Right atrium auricular region (tissue), 2 donors: Measurements from ENCODE around the gene YTHDF1. TPM values are rescaled to one million over a fixed set of nuclear protein-coding genes. Genes with fewer than 3 reads are reported as not detected.

Experiments
- DNase-seq: peaks from one replicate; pipeline ENCODE4 v3.0.0-alpha.2; 2019; ENCODE audit warnings: low spot score
- H3K27ac ChIP-seq, 2 donors: fragments of 200-600 bp; sonication (generic); 1 replicate in 1 of 2; 2 replicates in 1 of 2; pipeline ENCODE4 v1.5.1; 2016 to 2019
- H3K27me3 ChIP-seq, 2 donors: fragments of 200-600 bp; sonication (generic); one replicate each; pipeline versions ENCODE4 v1.5.1 to v1.6.0; 2017 to 2019
- H3K36me3 ChIP-seq: fragments of 200-600 bp; sonication (generic); one replicate; pipeline ENCODE4 v1.5.1; 2016
- H3K4me1 ChIP-seq, 2 donors: fragments of 200-600 bp; sonication (generic); one replicate each; pipeline versions ENCODE4 v1.5.1 to v1.6.0; 2017 to 2019
- H3K4me3 ChIP-seq, 2 donors: fragments of 200-600 bp; sonication (generic); 1 replicate in 1 of 2; 2 replicates in 1 of 2; pipeline ENCODE4 v1.5.1; 2017 to 2019; ENCODE audit warnings: mild to moderate bottlenecking in 1 of 2, moderate library complexity in 1 of 2
- H3K9me3 ChIP-seq, 2 donors: fragments of 200-600 bp; sonication (generic); one replicate each; pipeline ENCODE4 v1.5.1; 2019
- CTCF ChIP-seq, 2 donors: fragments of 200-600 bp; sonication (generic); IDR thresholded peaks; one replicate each; pipeline ENCODE4 v1.5.1; 2019; ENCODE audit warnings: antibody characterized with exemption in 2 of 2
- total RNA-seq, 2 donors: library from RNA; depleted of rRNA; stranded (reverse); fragments of >200 nt; gene quantifications; one replicate each; pipeline ENCODE4 v1.1.0, GENCODE V29; 2016

YTHDF1 gene
- total RNA-seq, 2 donors from 2014 or later = 15.7 to 26.1 TPM

GRCh38 chr20:63174309-63175037 lies 41.5 kb downstream of the YTHDF1 start:
- DNase-seq = no peak
- Histone ChIP-seq H3K36me3 (no peaks in the 10 kb centered on the region), H3K4me3 (peak overlapping the region in 1 of 2 donors; percentile 13), H3K9me3 (no peaks in the 10 kb centered on the region), H3K4me1 (peaks cover 0 to 43% of the 10 kb centered on the region in 2 donors), H3K27ac (no peak overlapping the region), H3K27me3 (peaks cover 33 to 48% of the 10 kb centered on the region in 2 donors)
- TF ChIP-seq CTCF (IDR thresholded peaks at IDR 0.05) = no peak

DNA sequence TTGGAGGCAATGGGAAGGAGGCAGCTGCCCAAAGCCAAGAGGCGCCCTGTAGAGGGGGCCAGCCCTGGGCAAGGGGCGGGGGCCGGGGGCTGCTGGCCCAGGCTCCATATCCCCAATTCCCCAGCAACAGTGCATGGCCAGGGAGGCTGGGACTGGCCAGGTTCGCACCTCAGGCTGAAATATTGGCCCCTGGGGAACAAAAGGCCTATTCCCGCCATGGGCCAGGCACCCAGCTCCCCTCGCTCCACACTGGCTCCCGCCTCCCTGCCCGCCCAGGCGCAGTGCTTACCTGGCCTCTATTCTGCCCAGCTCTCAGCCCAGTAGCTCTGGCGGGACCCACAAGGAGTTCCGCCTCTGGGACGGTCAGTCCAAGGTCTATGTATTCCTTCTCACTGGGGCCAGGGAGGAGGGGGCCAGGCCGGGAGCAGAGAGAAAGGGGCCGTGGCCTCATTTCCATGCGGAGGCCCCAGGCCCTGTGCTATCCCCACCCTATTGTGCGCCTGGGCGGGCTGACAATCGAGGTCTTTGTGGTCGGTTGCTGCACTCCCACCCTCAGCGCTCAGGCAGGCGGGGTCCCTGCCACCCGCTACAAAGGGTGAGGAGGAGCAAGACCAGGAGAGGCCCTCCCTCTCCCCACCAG lies 42.3 kb downstream of the YTHDF1 start:
- no peak overlapping the region for H3K27ac ChIP-seq
- peaks cover 0 to 37% of the 10 kb centered on the region in 2 donors for H3K4me1 ChIP-seq
- TF ChIP-seq CTCF (IDR thresholded peaks at IDR 0.05) = no peak
- H3K36me3 ChIP-seq = no peaks in the 10 kb centered on the region
- no peaks in the 10 kb centered on the region for H3K9me3 ChIP-seq
- DNase-seq = no peak
- peaks cover 28 to 43% of the 10 kb centered on the region in 2 donors for H3K27me3 ChIP-seq
- no peak overlapping the region for H3K4me3 ChIP-seq

DNA sequence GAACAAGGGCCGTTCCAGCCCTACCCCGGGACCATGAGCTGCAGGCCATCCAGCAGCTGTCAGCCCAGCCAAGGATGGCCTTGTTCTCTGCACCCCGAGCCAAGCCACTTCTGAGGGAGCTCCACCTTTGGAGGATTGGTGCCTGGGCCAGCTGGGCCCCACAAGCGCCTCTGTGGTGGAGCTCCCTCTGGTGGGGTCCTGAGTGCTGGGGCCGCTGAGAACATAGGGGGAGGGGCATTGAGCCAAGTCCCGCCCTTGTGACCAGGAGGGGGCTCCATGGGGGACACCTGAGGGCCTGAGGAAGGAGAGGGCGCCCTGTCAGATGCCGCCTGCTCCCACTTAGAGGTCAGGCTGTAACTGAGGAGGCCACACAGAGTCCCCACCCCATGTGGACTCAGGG lies 43.2 kb downstream of the YTHDF1 start:
- peaks cover 21 to 35% of the 10 kb centered on the region in 2 donors for H3K27me3 ChIP-seq
- H3K27ac ChIP-seq = no peak overlapping the region

DNA sequence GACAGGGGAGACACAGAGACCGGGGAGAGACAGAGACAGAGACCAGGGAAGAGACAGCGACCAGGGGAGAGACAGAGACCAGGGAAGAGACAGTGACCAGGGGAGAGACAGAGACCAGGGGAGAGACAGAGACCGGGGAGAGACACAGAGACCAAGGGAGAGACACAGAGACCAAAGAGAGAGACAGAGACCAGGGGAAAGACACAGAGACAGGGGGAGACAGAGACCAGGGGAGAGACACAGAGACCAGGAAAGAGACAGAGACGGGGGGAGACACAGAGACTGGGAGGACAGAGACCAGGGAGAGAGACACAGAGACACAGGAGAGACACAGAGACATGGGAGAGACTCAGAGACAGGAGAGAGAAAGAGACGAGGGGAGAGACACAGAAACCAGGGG lies 43.9 kb downstream of the YTHDF1 start:
- H3K4me3 ChIP-seq = no peak overlapping the region
- peaks cover 20 to 27% of the 10 kb centered on the region in 2 donors for H3K27me3 ChIP-seq
- peaks cover 0 to 21% of the 10 kb centered on the region in 2 donors for H3K4me1 ChIP-seq
- H3K27ac ChIP-seq = no peak overlapping the region
- TF ChIP-seq CTCF (IDR thresholded peaks at IDR 0.05) = no peak
- no peaks in the 10 kb centered on the region for H3K36me3 ChIP-seq
- no peak for DNase-seq
- no peaks in the 10 kb centered on the region for H3K9me3 ChIP-seq

More for the DNA sequence above, 43.2 kb downstream of the YTHDF1 start:
- DNase-seq = no peak
- TF ChIP-seq CTCF (IDR thresholded peaks at IDR 0.05) = no peak
- H3K4me3 ChIP-seq = no peak overlapping the region
- H3K9me3 ChIP-seq = no peaks in the 10 kb centered on the region
- peaks cover 0 to 28% of the 10 kb centered on the region in 2 donors for H3K4me1 ChIP-seq
- no peaks in the 10 kb centered on the region for H3K36me3 ChIP-seq

DNA sequence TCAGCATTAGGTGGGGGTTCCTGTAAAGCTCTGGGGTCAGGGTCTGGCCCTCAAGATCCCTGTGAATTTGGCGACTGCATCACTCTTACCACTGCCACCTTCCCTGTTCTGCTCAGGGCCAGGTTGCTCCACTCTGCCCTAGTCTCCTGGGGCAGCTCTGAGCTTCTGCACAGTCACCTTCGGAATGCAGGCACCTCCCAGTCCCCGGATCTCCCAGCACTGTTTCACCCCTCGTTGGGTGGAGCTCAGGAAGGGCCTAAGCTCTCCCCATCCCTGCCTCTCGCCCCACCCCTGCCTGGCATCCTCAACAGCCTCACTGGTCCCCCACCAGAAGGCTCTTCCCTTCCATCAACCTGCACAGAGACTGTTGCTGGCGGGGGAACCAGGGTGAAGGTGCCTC lies 46.2 kb downstream of the YTHDF1 start:
- no peak for TF ChIP-seq CTCF (IDR thresholded peaks at IDR 0.05)
- Histone ChIP-seq H3K9me3 (no peaks in the 10 kb centered on the region), H3K4me3 (no peak overlapping the region), H3K27me3 (peaks cover 7% of the 10 kb centered on the region in 2 donors), H3K27ac (no peak overlapping the region), H3K4me1 (peaks cover 0 to 2% of the 10 kb centered on the region in 2 donors), H3K36me3 (no peaks in the 10 kb centered on the region)
- DNase-seq = no peak
